ENCODE results near the gene GZMM. TPM values are rescaled to one million over a fixed set of nuclear protein-coding genes. Genes with fewer than 3 reads are reported as not detected.

The GZMM gene
- total RNA-seq, 1 donor from 2014 or later, result not detected

DNA sequence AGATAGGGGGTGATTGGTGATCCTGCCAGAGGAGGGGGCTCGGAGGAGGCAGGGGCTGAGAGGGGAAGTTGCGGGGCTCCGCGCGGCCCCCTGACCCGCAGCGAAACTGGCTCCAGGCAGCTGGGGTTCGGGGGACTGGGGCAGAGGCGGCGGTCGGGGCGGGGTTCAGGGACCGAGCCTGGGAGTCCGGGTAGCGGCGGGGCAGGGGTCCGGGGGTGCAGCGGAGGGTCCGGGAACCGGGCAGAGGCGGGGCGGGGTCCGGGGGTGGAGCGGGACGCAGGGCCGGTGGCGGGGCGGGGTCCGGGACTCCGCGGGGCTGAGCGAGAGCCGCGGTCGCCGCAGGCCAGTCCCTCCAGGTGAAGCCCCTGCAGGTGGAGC is 46.4 kb upstream of the GZMM start:
- no peak overlapping the region for H3K4me3 Mint-ChIP-seq

DNA sequence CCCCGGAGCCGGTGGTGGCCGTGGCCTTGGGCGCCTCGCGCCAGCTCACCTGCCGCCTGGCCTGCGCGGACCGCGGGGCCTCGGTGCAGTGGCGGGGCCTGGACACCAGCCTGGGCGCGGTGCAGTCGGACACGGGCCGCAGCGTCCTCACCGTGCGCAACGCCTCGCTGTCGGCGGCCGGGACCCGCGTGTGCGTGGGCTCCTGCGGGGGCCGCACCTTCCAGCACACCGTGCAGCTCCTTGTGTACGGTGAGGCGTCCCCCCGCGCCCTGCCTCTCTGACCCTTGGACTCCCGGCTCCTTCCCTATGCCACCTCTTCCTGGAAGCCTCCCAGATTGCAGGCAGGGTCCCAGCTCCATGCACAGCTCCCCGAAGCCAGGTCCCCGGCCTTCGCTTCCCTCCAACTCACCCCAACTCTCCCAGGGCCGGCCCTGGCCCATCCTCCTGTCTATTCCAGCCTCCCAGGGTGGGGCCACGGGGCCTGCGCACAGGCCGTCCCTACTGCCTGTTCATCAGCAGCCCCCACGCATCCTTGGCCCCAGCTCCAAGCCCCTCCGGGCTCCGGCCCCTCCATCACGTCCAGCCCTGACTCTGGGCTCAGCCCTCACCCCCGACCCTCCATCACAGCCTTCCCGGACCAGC is 45.9 kb upstream of the GZMM start:
- H3K9ac ChIP-seq, result no peak overlapping the region
- peaks cover 27% of the 10 kb centered on the region for H3K27me3 Mint-ChIP-seq (ENCODE audit: insufficient read depth, low read depth)
- H3F3A ChIP-seq (ENCODE audit: low read depth), result peaks cover 20% of the 10 kb centered on the region
- peak overlapping the region; percentile 69 for H3K4me2 ChIP-seq
- H2AFZ ChIP-seq (replicated peaks), result no peak overlapping the region
- no peak overlapping the region for H3K27ac ChIP-seq
- peak overlapping the region; percentile 60 for H3K4me3 Mint-ChIP-seq
- H3K79me2 ChIP-seq (ENCODE audit: low read depth), result no peaks in the 10 kb centered on the region
- no peaks in the 10 kb centered on the region for H3K4me1 ChIP-seq
- peak overlapping the region; percentile 24 for H3K4me3 ChIP-seq
- no peaks in the 10 kb centered on the region for H3K36me3 ChIP-seq
- H3K27ac Mint-ChIP-seq, result no peak overlapping the region
- H3K4me1 Mint-ChIP-seq, result peaks cover 13% of the 10 kb centered on the region
- DNase-seq (ENCODE audit: low spot score), result no peak
- H3K9me3 Mint-ChIP-seq, result peaks cover 6% of the 10 kb centered on the region
- H4K20me1 ChIP-seq (ENCODE audit: low read depth), result peaks cover 18% of the 10 kb centered on the region
- no peaks in the 10 kb centered on the region for H3K9me3 ChIP-seq (ENCODE audit: low read depth)
- peak; percentile 85 for TF ChIP-seq EZH2 (IDR thresholded peaks at IDR 0.05)
- TF ChIP-seq, protein P1, sequence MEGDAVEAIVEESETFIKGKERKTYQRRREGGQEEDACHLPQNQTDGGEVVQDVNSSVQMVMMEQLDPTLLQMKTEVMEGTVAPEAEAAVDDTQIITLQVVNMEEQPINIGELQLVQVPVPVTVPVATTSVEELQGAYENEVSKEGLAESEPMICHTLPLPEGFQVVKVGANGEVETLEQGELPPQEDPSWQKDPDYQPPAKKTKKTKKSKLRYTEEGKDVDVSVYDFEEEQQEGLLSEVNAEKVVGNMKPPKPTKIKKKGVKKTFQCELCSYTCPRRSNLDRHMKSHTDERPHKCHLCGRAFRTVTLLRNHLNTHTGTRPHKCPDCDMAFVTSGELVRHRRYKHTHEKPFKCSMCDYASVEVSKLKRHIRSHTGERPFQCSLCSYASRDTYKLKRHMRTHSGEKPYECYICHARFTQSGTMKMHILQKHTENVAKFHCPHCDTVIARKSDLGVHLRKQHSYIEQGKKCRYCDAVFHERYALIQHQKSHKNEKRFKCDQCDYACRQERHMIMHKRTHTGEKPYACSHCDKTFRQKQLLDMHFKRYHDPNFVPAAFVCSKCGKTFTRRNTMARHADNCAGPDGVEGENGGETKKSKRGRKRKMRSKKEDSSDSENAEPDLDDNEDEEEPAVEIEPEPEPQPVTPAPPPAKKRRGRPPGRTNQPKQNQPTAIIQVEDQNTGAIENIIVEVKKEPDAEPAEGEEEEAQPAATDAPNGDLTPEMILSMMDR (IDR thresholded peaks at IDR 0.05), result no peak
- peak; percentile 83 for TF ChIP-seq EZH2phosphoT487 (IDR thresholded peaks at IDR 0.05)
- H3K27me3 ChIP-seq, result peaks cover 63% of the 10 kb centered on the region
- H3K36me3 Mint-ChIP-seq, result peaks cover 7% of the 10 kb centered on the region

More for the DNA sequence above, 46.4 kb upstream of the GZMM start:
- peaks cover 10% of the 10 kb centered on the region for H3K4me1 Mint-ChIP-seq
- no peak overlapping the region for H3K27ac Mint-ChIP-seq
- Histone ChIP-seq H2AFZ (replicated peaks) (no peak overlapping the region), H3K4me1 (no peaks in the 10 kb centered on the region), H3F3A (ENCODE audit: low read depth) (peaks cover 20% of the 10 kb centered on the region), H3K4me2 (peak overlapping the region; percentile 69), H3K9ac (no peak overlapping the region), H3K27me3 (peaks cover 59% of the 10 kb centered on the region), H3K36me3 (no peaks in the 10 kb centered on the region), H3K4me3 (peak overlapping the region; percentile 24), H3K9me3 (ENCODE audit: low read depth) (no peaks in the 10 kb centered on the region), H3K79me2 (ENCODE audit: low read depth) (no peaks in the 10 kb centered on the region), H3K27ac (no peak overlapping the region), H4K20me1 (ENCODE audit: low read depth) (peaks cover 18% of the 10 kb centered on the region)
- peaks cover 8% of the 10 kb centered on the region for H3K9me3 Mint-ChIP-seq
- TF ChIP-seq EZH2phosphoT487 (IDR thresholded peaks at IDR 0.05), result peak; percentile 74
- TF ChIP-seq, protein P1 (IDR thresholded peaks at IDR 0.05), result no peak
- H3K36me3 Mint-ChIP-seq, result peaks cover 7% of the 10 kb centered on the region
- peaks cover 27% of the 10 kb centered on the region for H3K27me3 Mint-ChIP-seq (ENCODE audit: insufficient read depth, low read depth)
- DNase-seq (ENCODE audit: low spot score), result no peak

DNA sequence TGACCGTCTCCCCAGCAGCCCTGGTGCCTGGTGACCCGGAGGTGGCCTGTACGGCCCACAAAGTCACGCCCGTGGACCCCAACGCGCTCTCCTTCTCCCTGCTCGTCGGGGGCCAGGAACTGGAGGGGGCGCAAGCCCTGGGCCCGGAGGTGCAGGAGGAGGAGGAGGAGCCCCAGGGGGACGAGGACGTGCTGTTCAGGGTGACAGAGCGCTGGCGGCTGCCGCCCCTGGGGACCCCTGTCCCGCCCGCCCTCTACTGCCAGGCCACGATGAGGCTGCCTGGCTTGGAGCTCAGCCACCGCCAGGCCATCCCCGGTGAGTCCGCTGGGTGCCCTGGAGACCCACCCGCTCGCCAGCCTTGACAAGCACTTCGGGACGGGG is 45.4 kb upstream of the GZMM start:
- Histone ChIP-seq H3K9me3 (ENCODE audit: low read depth) (no peaks in the 10 kb centered on the region), H3K4me2 (no peak overlapping the region), H3K27ac (no peak overlapping the region), H3K4me3 (no peak overlapping the region), H3K27me3 (peaks cover 63% of the 10 kb centered on the region), H3K36me3 (no peaks in the 10 kb centered on the region), H3K4me1 (no peaks in the 10 kb centered on the region), H3K79me2 (ENCODE audit: low read depth) (no peaks in the 10 kb centered on the region), H2AFZ (replicated peaks) (no peak overlapping the region), H3K9ac (no peak overlapping the region), H4K20me1 (ENCODE audit: low read depth) (peaks cover 18% of the 10 kb centered on the region), H3F3A (ENCODE audit: low read depth) (peaks cover 20% of the 10 kb centered on the region)
- H3K36me3 Mint-ChIP-seq, result peaks cover 7% of the 10 kb centered on the region
- peaks cover 27% of the 10 kb centered on the region for H3K27me3 Mint-ChIP-seq (ENCODE audit: insufficient read depth, low read depth)
- no peak overlapping the region for H3K27ac Mint-ChIP-seq
- H3K9me3 Mint-ChIP-seq, result peaks cover 5% of the 10 kb centered on the region
- peaks cover 12% of the 10 kb centered on the region for H3K4me1 Mint-ChIP-seq
- no peak for DNase-seq (ENCODE audit: low spot score)
- peak overlapping the region; percentile 60 for H3K4me3 Mint-ChIP-seq
- TF ChIP-seq EZH2phosphoT487 (IDR thresholded peaks at IDR 0.05) (no peak), EZH2 (IDR thresholded peaks at IDR 0.05) (no peak)
- TF ChIP-seq, protein P1 (IDR thresholded peaks at IDR 0.05), result no peak

All from neural progenitor cell (in vitro differentiated cells).